IMR-90 (cell line): ENCODE data around the gene TPCN1. TPM values are rescaled to one million over a fixed set of nuclear protein-coding genes. Genes with fewer than 3 reads are reported as not detected.

ENCODE experiments used
- ATAC-seq: fragments of 200-7000 bp; cut with Tn5 transposase; 2 replicates; pipeline ENCODE4 v1.9.1; 2020; ENCODE audit warnings: low read depth, mild to moderate bottlenecking, moderate library complexity
- BruUV-seq: library from RNA; stranded (reverse); fragments of 400-500 nt; replicated peaks from 2 replicates; lab custom pipeline; 2021; lab: Mats Ljungman, UMichigan
- CTCF ChIA-PET: fragments of 300-600 bp; formaldehyde crosslinking; extraction: SDS; loops from one replicate; lab custom pipeline; 2021; ENCODE audit warnings: antibody characterized with exemption; lab: Yijun Ruan, JAX
- POLR2A ChIA-PET: fragments of 300-600 bp; sonication (Branson Sonifier 250); formaldehyde crosslinking; loops from one replicate; lab custom pipeline; 2022; ENCODE audit warnings: antibody characterized with exemption; ENCODE audit not compliant: unreplicated experiment; lab: Charles Lee
- DNase-seq: peaks from one replicate; pipeline ENCODE4 v3.0.0; 2013
- H2AFZ ChIP-seq: replicated peaks from 2 replicates; pipeline ENCODE3; 2013; ENCODE audit warnings: low read length, mild to moderate bottlenecking; ENCODE audit not compliant: poor library complexity
- H2AK5ac ChIP-seq: 2 replicates; pipeline ENCODE4 v1.6.1; 2013; ENCODE audit warnings: low read depth, low read length, inconsistent platforms
- H2AK9ac ChIP-seq: replicated peaks from 2 replicates; pipeline ENCODE3; 2013; ENCODE audit warnings: mild to moderate bottlenecking, low read depth, low read length, moderate library complexity; ENCODE audit not compliant: poor library complexity
- H2BK120ac ChIP-seq: 2 replicates; pipeline ENCODE4 v1.6.1; 2013; ENCODE audit warnings: low read depth, low read length, inconsistent platforms
- H2BK15ac ChIP-seq: 3 replicates; pipeline ENCODE4 v1.6.1; 2013; ENCODE audit warnings: low read depth, low read length, inconsistent platforms
- H2BK20ac ChIP-seq: 2 replicates; pipeline ENCODE4 v1.6.1; 2013; ENCODE audit warnings: low read depth, mild to moderate bottlenecking, inconsistent platforms, low read length, moderate library complexity
- H2BK5ac ChIP-seq: 2 replicates; pipeline ENCODE4 v1.6.1; 2013; ENCODE audit warnings: mild to moderate bottlenecking, low read depth, low read length, inconsistent platforms; ENCODE audit not compliant: poor library complexity, severe bottlenecking
- H3K14ac ChIP-seq: replicated peaks from 2 replicates; pipeline ENCODE4 v1.6.1; 2013; ENCODE audit warnings: low read depth, low read length, inconsistent platforms
- H3K18ac ChIP-seq: 2 replicates; pipeline ENCODE4 v1.6.1; 2013; ENCODE audit warnings: low read depth, low read length, control low read depth
- H3K23ac ChIP-seq: 2 replicates; pipeline ENCODE4 v1.6.1; 2013; ENCODE audit warnings: low read depth, low read length, inconsistent platforms
- H3K27ac ChIP-seq: 2 replicates; pipeline ENCODE4 v1.5.1; 2013; ENCODE audit warnings: mild to moderate bottlenecking, control low read depth, low read length; ENCODE audit not compliant: insufficient read depth
- H3K27me3 ChIP-seq: 2 replicates; pipeline ENCODE4 v1.6.1; 2013; ENCODE audit warnings: low read length; ENCODE audit not compliant: control insufficient read depth, insufficient read depth
- H3K36me3 ChIP-seq: 2 replicates; pipeline ENCODE4 v1.6.1; 2013; ENCODE audit warnings: low read length, mixed read lengths; ENCODE audit not compliant: control insufficient read depth, insufficient read depth
- H3K4ac ChIP-seq: 2 replicates; pipeline ENCODE4 v1.6.1; 2013; ENCODE audit warnings: low read depth, low read length, inconsistent platforms
- H3K4me1 ChIP-seq: 2 replicates; pipeline ENCODE4 v1.6.1; 2013; ENCODE audit warnings: low read length, mixed read lengths; ENCODE audit not compliant: control insufficient read depth, insufficient read depth
- H3K4me2 ChIP-seq: 2 replicates; pipeline ENCODE4 v1.6.1; 2013; ENCODE audit warnings: low read depth, mild to moderate bottlenecking, control low read depth, low read length, moderate library complexity
- H3K4me3 ChIP-seq: 2 replicates; pipeline ENCODE4 v1.5.1; 2013; ENCODE audit warnings: low read depth, mild to moderate bottlenecking, control low read depth, low read length, moderate library complexity; ENCODE audit not compliant: insufficient read depth
- H3K56ac ChIP-seq: 2 replicates; pipeline ENCODE4 v1.6.1; 2013; ENCODE audit warnings: low read length, inconsistent platforms; ENCODE audit not compliant: insufficient read depth; ENCODE audit errors: extremely low read depth
- H3K79me1 ChIP-seq, 2 experiments: 2 replicates each; pipeline ENCODE4 v1.6.1; 2013; ENCODE audit warnings: low read length in 2 of 2, inconsistent platforms in 1 of 2, low read depth in 1 of 2
- H3K9ac ChIP-seq: 2 replicates; pipeline ENCODE4 v1.6.1; 2013; ENCODE audit warnings: low read depth, low read length, control low read depth
- H3K9me1 ChIP-seq: 2 replicates; pipeline ENCODE4 v1.6.1; 2013; ENCODE audit warnings: low read length, inconsistent platforms; ENCODE audit not compliant: insufficient read depth
- H3K9me3 ChIP-seq: 2 replicates; pipeline ENCODE4 v1.6.1; 2013; ENCODE audit warnings: low read length; ENCODE audit not compliant: control insufficient read depth, insufficient read depth
- H4K20me1 ChIP-seq: 2 replicates; pipeline ENCODE4 v1.6.1; 2013; ENCODE audit warnings: low read length, inconsistent platforms; ENCODE audit not compliant: insufficient read depth
- H4K5ac ChIP-seq: 2 replicates; pipeline ENCODE4 v1.6.1; 2013; ENCODE audit warnings: mild to moderate bottlenecking, low read depth, low read length, control low read depth
- H4K8ac ChIP-seq, 2 experiments: 2 replicates each; pipeline ENCODE4 v1.6.1; 2013; ENCODE audit warnings: low read depth in 2 of 2, low read length in 2 of 2, control low read depth in 1 of 2, inconsistent platforms in 1 of 2
- H4K91ac ChIP-seq: 2 replicates; pipeline ENCODE4 v1.6.1; 2013; ENCODE audit warnings: low read depth, low read length, inconsistent platforms; ENCODE audit not compliant: insufficient read depth
- BHLHE40 ChIP-seq: fragments of 150-350 bp; IDR thresholded peaks from 2 replicates; pipeline ENCODE4 v1.6.1; 2016; ENCODE audit warnings: mild to moderate bottlenecking, low read depth, low read length
- CEBPB ChIP-seq: IDR thresholded peaks from 2 replicates; pipeline ENCODE4 v1.6.1; 2012; ENCODE audit warnings: low read depth, low read length, improper control_type of control experiment
- CHD1 ChIP-seq: IDR thresholded peaks from 2 replicates; pipeline ENCODE4 v1.6.1; 2012; ENCODE audit warnings: low read depth, low read length, improper control_type of control experiment
- CTCF ChIP-seq: conservative IDR thresholded peaks from 2 replicates; pipeline ENCODE4 v1.5.1; 2012; ENCODE audit warnings: mild to moderate bottlenecking, low read depth, low read length, improper control_type of control experiment
- ELK1 ChIP-seq: fragments of 150-350 bp; IDR thresholded peaks from 2 replicates; pipeline ENCODE4 v1.6.1; 2016; ENCODE audit warnings: low read depth, mild to moderate bottlenecking, low read length, moderate library complexity, borderline replicate concordance
- FOS ChIP-seq: fragments of 150-350 bp; IDR thresholded peaks from 2 replicates; pipeline ENCODE4 v1.6.1; 2016; ENCODE audit warnings: low read depth, low read length
- MAFK ChIP-seq: IDR thresholded peaks from 2 replicates; pipeline ENCODE4 v1.6.1; 2012; ENCODE audit warnings: low read depth, low read length, improper control_type of control experiment
- MAZ ChIP-seq: IDR thresholded peaks from 2 replicates; pipeline ENCODE4 v1.6.1; 2012; ENCODE audit warnings: low read depth, mild to moderate bottlenecking, low read length, improper control_type of control experiment, moderate library complexity, borderline replicate concordance
- MXI1 ChIP-seq: IDR thresholded peaks from 2 replicates; pipeline ENCODE4 v1.6.1; 2012; ENCODE audit warnings: low read depth, mild to moderate bottlenecking, low read length, moderate library complexity, borderline replicate concordance
- NFE2L2 ChIP-seq: fragments of 150-350 bp; IDR thresholded peaks from 2 replicates; pipeline ENCODE4 v1.6.1; 2016; ENCODE audit warnings: low read depth, mild to moderate bottlenecking, low read length
- POLR2A ChIP-seq: IDR thresholded peaks from 2 replicates; pipeline ENCODE4 v1.6.1; 2012; ENCODE audit warnings: mild to moderate bottlenecking, low read depth, low read length
- RAD21 ChIP-seq: IDR thresholded peaks from 2 replicates; pipeline ENCODE4 v1.6.1; 2012; ENCODE audit warnings: low read length, improper control_type of control experiment
- RCOR1 ChIP-seq: IDR thresholded peaks from 2 replicates; pipeline ENCODE4 v1.6.1; 2012; ENCODE audit warnings: mild to moderate bottlenecking, low read length, improper control_type of control experiment; ENCODE audit not compliant: insufficient replicate concordance
- RFX5 ChIP-seq: IDR thresholded peaks from 2 replicates; pipeline ENCODE4 v1.8.0; 2012; ENCODE audit warnings: low read depth, mild to moderate bottlenecking, low read length, moderate library complexity
- SMC3 ChIP-seq: fragments of 150-350 bp; IDR thresholded peaks from 2 replicates; pipeline ENCODE4 v1.6.1; 2016; ENCODE audit warnings: low read depth, mild to moderate bottlenecking, antibody characterized with exemption, low read length, moderate library complexity
- USF2 ChIP-seq: fragments of 150-350 bp; IDR thresholded peaks from 2 replicates; pipeline ENCODE4 v1.6.1; 2017; ENCODE audit warnings: mild to moderate bottlenecking, antibody characterized with exemption, low read length, low read depth
- WGBS, 2 experiments: methylation state at CpG; one replicate each; pipeline versions ENCODE4 v1.1.5 to v1.1.7; 2013; ENCODE audit warnings: missing lambda C conversion rate in 2 of 2; ENCODE audit not compliant: insufficient read length in 1 of 2; ENCODE audit errors: extremely low coverage in 2 of 2; 5-methylcytosine and 5-hydroxymethylcytosine counted together
- dilution Hi-C: fragments of 300-500 bp; cut with HindIII; formaldehyde crosslinking; loops from one replicate; pipeline ENCODE4 v1.14.3; 2018; ENCODE audit warnings: low sequenced_read_pairs; ENCODE audit not compliant: unreplicated experiment
- in situ Hi-C: fragments of 300-500 bp; cut with MboI; formaldehyde crosslinking; loops from 3 replicates; pipeline ENCODE4 v1.14.3; 2019; ENCODE audit warnings: low sequenced_read_pairs, inconsistent platforms, mixed read lengths
- intact Hi-C: fragments of 100-400 bp; cut with micrococcal nuclease; formaldehyde crosslinking; loops from 2 replicates; pipeline ENCODE4 v1.10.0; 2022
- polyA plus RNA-seq, 3 experiments: library from polyadenylated mRNA; depleted of rRNA; stranded (reverse); fragments of >200 nt; gene quantifications; 2 replicates each; pipeline ENCODE4 v1.2.3, GENCODE V29; 2012; ENCODE audit warnings: low replicate concordance in 1 of 3
- total RNA-seq: library from RNA; depleted of rRNA; stranded (reverse); fragments of >200 nt; gene quantifications from 2 replicates; pipeline ENCODE4 v1.2.3, GENCODE V29; 2012

The TPCN1 gene
- total and polyA plus RNA-seq, 2 of the 4 experiments (the other 2 are of a cell fraction), result 2.0 to 13.2 TPM

GRCh38 chr12:113329791-113330417 is 108.6 kb downstream of the TPCN1 start:
- no TSS peak for BruUV-seq
- intact Hi-C loops (no loop called here), in situ Hi-C loops (no loop called here), dilution Hi-C loops (no loop called here)
- H4K5ac ChIP-seq, result no peak overlapping the region
- no CpG with 5 or more reads among the region's 1 CpG for WGBS, 2 experiments
- H3K56ac ChIP-seq, result no peak overlapping the region
- no peak overlapping the region for H2BK5ac ChIP-seq
- H2BK20ac ChIP-seq, result no peak overlapping the region
- H3K23ac ChIP-seq, result no peak overlapping the region
- ATAC-seq (no peak), DNase-seq (no peak)
- H3K79me1 ChIP-seq, result peaks cover 7 to 19% of the 10 kb centered on the region in 2 experiments
- H3K4me1 ChIP-seq, result peaks cover 2% of the 10 kb centered on the region; the same call in 1 of the 2 replicates
- H3K18ac ChIP-seq, result no peak overlapping the region
- H3K9me1 ChIP-seq, result 0 out of 2 replicates have a peak, but pooled peaks cover 3% of the 10 kb centered on the region
- H4K20me1 ChIP-seq, result no peaks in the 10 kb centered on the region
- peaks cover 10% of the 10 kb centered on the region; the same call in 1 of the 2 replicates for H3K36me3 ChIP-seq
- H2BK120ac ChIP-seq, result no peak overlapping the region
- no peak overlapping the region for H3K14ac ChIP-seq
- peak overlapping the region; percentile 38 for H2AK9ac ChIP-seq
- no peaks in the 10 kb centered on the region for H3K27me3 ChIP-seq
- H3K9me3 ChIP-seq, result no peaks in the 10 kb centered on the region
- no peak overlapping the region for H3K4ac ChIP-seq
- H3K4me2 ChIP-seq, result no peak overlapping the region
- no peak for TF ChIP-seq NFE2L2
- TF ChIP-seq CEBPB, result no peak
- TF ChIP-seq POLR2A, result no peak
- TF ChIP-seq SMC3, result no peak
- TF ChIP-seq RCOR1, result no peak
- no peak for TF ChIP-seq FOS
- no peak for TF ChIP-seq ELK1
- TF ChIP-seq CTCF, result no peak
- no peak for TF ChIP-seq MXI1
- TF ChIP-seq RFX5, result no peak
- no peak for TF ChIP-seq RAD21
- no peak for TF ChIP-seq MAFK
- no peak for TF ChIP-seq CHD1
- TF ChIP-seq MAZ, result no peak
- no peak for TF ChIP-seq BHLHE40
- no peak for TF ChIP-seq USF2
- H2AK5ac ChIP-seq, result 0 out of 2 replicates have a peak overlapping the region, but pooled peaks have one; percentile 5
- H3K9ac ChIP-seq, result no peak overlapping the region
- no peak overlapping the region for H2BK15ac ChIP-seq
- H4K91ac ChIP-seq, result no peak overlapping the region
- no peak overlapping the region for H4K8ac ChIP-seq
- no peak overlapping the region for H3K4me3 ChIP-seq
- POLR2A ChIA-PET, result no interaction called here
- no peak overlapping the region for H3K27ac ChIP-seq
- CTCF ChIA-PET, result no interaction called here
- no peak overlapping the region for H2AFZ ChIP-seq
